H1 (cell line): ENCODE measurements around the gene TPD52L2. TPM values are rescaled to one million over a fixed set of nuclear protein-coding genes. Genes with fewer than 3 reads are reported as not detected.

Experiments
- CTCF ChIA-PET: fragments of 300-600 bp; sonication (Branson Sonifier 250); formaldehyde crosslinking; loops from one replicate; lab custom pipeline; 2021; ENCODE audit not compliant: partially characterized antibody; lab: Charles Lee
- POLR2A ChIA-PET: fragments of 300-600 bp; sonication (Branson Sonifier 250); formaldehyde crosslinking; loops from one replicate; lab custom pipeline; 2021; ENCODE audit warnings: inconsistent platforms; ENCODE audit not compliant: partially characterized antibody; lab: Charles Lee
- DNase-seq, 2 experiments: peaks; one replicate each; pipeline versions ENCODE4 v3.0.0 to v3.0.0-alpha.2; 2010 to 2022; ENCODE audit warnings: low spot score in 2 of 2, low read depth in 1 of 2, mixed read lengths in 1 of 2
- FAIRE-seq: peaks from 2 replicates; lab custom pipeline; 2011; peaks lifted over from hg19 to GRCh38; lab: Jason Lieb, UNC
- H2AFZ ChIP-seq: 2 replicates; pipeline ENCODE4 v1.8.1; 2012; ENCODE audit warnings: low read length, inconsistent platforms
- H2AK5ac ChIP-seq: 2 replicates; pipeline ENCODE4 v1.6.1; 2013; ENCODE audit warnings: low read depth, low read length
- H2BK120ac ChIP-seq: replicated peaks from 2 replicates; pipeline ENCODE3; 2013; ENCODE audit warnings: low read depth, low read length, inconsistent platforms
- H2BK12ac ChIP-seq: 2 replicates; pipeline ENCODE4 v1.6.1; 2013; ENCODE audit warnings: low read depth, low read length
- H2BK15ac ChIP-seq: 2 replicates; pipeline ENCODE4 v1.6.1; 2013; ENCODE audit warnings: low read length
- H2BK20ac ChIP-seq: 2 replicates; pipeline ENCODE4 v1.6.1; 2013; ENCODE audit warnings: low read length
- H2BK5ac ChIP-seq: 2 replicates; pipeline ENCODE4 v1.6.1; 2013; ENCODE audit warnings: low read depth, low read length
- H3K14ac ChIP-seq: 2 replicates; pipeline ENCODE4 v1.6.1; 2013; ENCODE audit warnings: inconsistent platforms; ENCODE audit not compliant: insufficient read length
- H3K18ac ChIP-seq: 2 replicates; pipeline ENCODE4 v1.6.1; 2013; ENCODE audit warnings: low read length; ENCODE audit errors: extremely low read depth
- H3K23ac ChIP-seq: 2 replicates; pipeline ENCODE4 v1.6.1; 2013; ENCODE audit warnings: inconsistent platforms; ENCODE audit not compliant: insufficient read length
- H3K23me2 ChIP-seq: 2 replicates; pipeline ENCODE4 v1.6.1; 2013; ENCODE audit warnings: low read depth, low read length
- H3K27ac ChIP-seq: 2 replicates; pipeline ENCODE4 v1.6.1; 2011; ENCODE audit warnings: low read depth, low read length, inconsistent platforms
- H3K27me3 ChIP-seq, 4 experiments: replicated peaks in 1 of 4; 1 replicate in 1 of 4; 2 replicates in 3 of 4; pipeline versions ENCODE4 v1.6.1 to v1.8.1; 2011 to 2013; ENCODE audit warnings: low read length in 3 of 4, mild to moderate bottlenecking in 3 of 4, inconsistent platforms in 2 of 4, mixed read lengths in 2 of 4, moderate library complexity in 1 of 4; ENCODE audit not compliant: control insufficient read depth in 3 of 4, insufficient read depth in 3 of 4; ENCODE audit errors: extremely low read depth in 1 of 4
- H3K36me3 ChIP-seq, 4 experiments: 2 replicates each; pipeline versions ENCODE4 v1.6.1 to v1.8.1; 2011 to 2013; ENCODE audit warnings: mild to moderate bottlenecking in 4 of 4, low read length in 3 of 4, moderate library complexity in 2 of 4, control low read depth in 1 of 4, inconsistent platforms in 1 of 4; ENCODE audit not compliant: insufficient read depth in 4 of 4, control insufficient read depth in 2 of 4
- H3K4ac ChIP-seq: replicated peaks from 2 replicates; pipeline ENCODE3; 2013; ENCODE audit warnings: low read length, low read depth, mixed read lengths, inconsistent platforms; ENCODE audit not compliant: insufficient read length
- H3K4me1 ChIP-seq, 4 experiments: replicated peaks in 1 of 4; 1 replicate in 1 of 4; 2 replicates in 3 of 4; pipeline versions ENCODE4 v1.6.1 to v1.8.1; 2011 to 2013; ENCODE audit warnings: low read length in 3 of 4, inconsistent platforms in 2 of 4, mixed read lengths in 1 of 4; ENCODE audit not compliant: insufficient read depth in 4 of 4, control insufficient read depth in 3 of 4
- H3K4me2 ChIP-seq, 2 experiments: 2 replicates each; pipeline versions ENCODE4 v1.6.1 to v1.8.1; 2011 to 2013; ENCODE audit warnings: low read depth in 2 of 2, low read length in 2 of 2, control low read depth in 1 of 2, inconsistent platforms in 1 of 2, mild to moderate bottlenecking in 1 of 2; ENCODE audit not compliant: insufficient read depth in 1 of 2
- H3K4me3 ChIP-seq, 4 experiments: fragments of 200-600, 300-600 bp in 1 of 4; sonication (generic), shearing (Covaris generic), sonication (Bioruptor Twin) in 1 of 4; 2 replicates each; pipeline versions ENCODE4 v1.5.1 to v1.8.1; 2011 to 2016; ENCODE audit warnings: low read length in 4 of 4, low read depth in 3 of 4, control low read depth in 2 of 4, inconsistent platforms in 2 of 4, mild to moderate bottlenecking in 2 of 4, mixed read lengths in 1 of 4, moderate library complexity in 1 of 4; ENCODE audit not compliant: insufficient read depth in 2 of 4; ENCODE audit errors: extremely low read depth in 1 of 4
- H3K56ac ChIP-seq: replicated peaks from 2 replicates; pipeline ENCODE3; 2013; ENCODE audit warnings: low read depth, mild to moderate bottlenecking, mixed read lengths, low read length, inconsistent platforms; ENCODE audit not compliant: insufficient read length
- H3K79me1 ChIP-seq: 2 replicates; pipeline ENCODE4 v1.6.1; 2013; ENCODE audit warnings: low read depth, low read length, control low read depth
- H3K79me2 ChIP-seq, 2 experiments: 2 replicates each; pipeline versions ENCODE4 v1.6.1 to v1.8.1; 2012 to 2013; ENCODE audit warnings: low read length in 2 of 2, mild to moderate bottlenecking in 2 of 2, inconsistent platforms in 1 of 2; ENCODE audit not compliant: insufficient read depth in 2 of 2, control insufficient read depth in 1 of 2
- H3K9ac ChIP-seq, 4 experiments: replicated peaks in 1 of 4; 1 replicate in 1 of 4; 2 replicates in 3 of 4; pipeline versions ENCODE4 v1.6.1 to v1.8.1; 2011 to 2013; ENCODE audit warnings: low read depth in 3 of 4, low read length in 3 of 4, control low read depth in 2 of 4, mild to moderate bottlenecking in 2 of 4, moderate library complexity in 2 of 4, inconsistent platforms in 1 of 4; ENCODE audit errors: extremely low read depth in 1 of 4
- H3K9me3 ChIP-seq, 2 experiments: 2 replicates each; pipeline versions ENCODE4 v1.6.1 to v1.8.1; 2012 to 2013; ENCODE audit warnings: mild to moderate bottlenecking in 2 of 2, moderate library complexity in 2 of 2, control low read depth in 1 of 2, inconsistent platforms in 1 of 2, low read depth in 1 of 2, low read length in 1 of 2, mixed read lengths in 1 of 2; ENCODE audit not compliant: insufficient read depth in 2 of 2
- H4K20me1 ChIP-seq, 2 experiments: replicated peaks in 1 of 2; 2 replicates each; pipeline versions ENCODE3 to v1.8.1; 2011 to 2013; ENCODE audit warnings: inconsistent platforms in 2 of 2, low read length in 2 of 2, mild to moderate bottlenecking in 1 of 2; ENCODE audit not compliant: insufficient read depth in 2 of 2, control insufficient read depth in 1 of 2
- H4K5ac ChIP-seq: 2 replicates; pipeline ENCODE4 v1.6.1; 2013; ENCODE audit warnings: low read length, low read depth, mixed read lengths, inconsistent platforms; ENCODE audit not compliant: insufficient read length
- H4K8ac ChIP-seq: 2 replicates; pipeline ENCODE4 v1.8.0; 2013; ENCODE audit warnings: mild to moderate bottlenecking, moderate library complexity, low read length, inconsistent platforms; ENCODE audit not compliant: insufficient read depth; ENCODE audit errors: extremely low read depth
- H4K91ac ChIP-seq: replicated peaks from 2 replicates; pipeline ENCODE3; 2013; ENCODE audit warnings: low read length, mixed read lengths, inconsistent platforms; ENCODE audit not compliant: insufficient read length
- EGR1 ChIP-seq: IDR thresholded peaks from 2 replicates; pipeline ENCODE4 v1.6.1; 2011; ENCODE audit warnings: low read depth, low read length, borderline replicate concordance
- GTF2F1 ChIP-seq: IDR thresholded peaks from 2 replicates; pipeline ENCODE4 v1.6.1; 2012; ENCODE audit warnings: low read depth, low read length, improper control_type of control experiment, borderline replicate concordance
- MAFK ChIP-seq: IDR thresholded peaks from 2 replicates; pipeline ENCODE4 v1.6.1; 2012; ENCODE audit warnings: low read depth, mild to moderate bottlenecking, improper control_type of control experiment, low read length
- NRF1 ChIP-seq: IDR thresholded peaks from 2 replicates; pipeline ENCODE4 v1.6.1; 2011; ENCODE audit warnings: mild to moderate bottlenecking, low read depth, low read length, improper control_type of control experiment
- PHF8 ChIP-seq: fragments of 200-600 bp; sonication (generic); conservative IDR thresholded peaks from 2 replicates; pipeline ENCODE4 v1.7.1; 2012; ENCODE audit warnings: low read depth, mild to moderate bottlenecking, inconsistent platforms, low read length, moderate library complexity
- RBBP5 ChIP-seq: IDR thresholded peaks from 2 replicates; pipeline ENCODE4 v1.7.1; 2012; ENCODE audit warnings: low read depth, mild to moderate bottlenecking, inconsistent platforms, low read length, moderate library complexity, borderline replicate concordance
- RNF2 ChIP-seq: fragments of 200-900, 300-1000 bp; sonication (generic); IDR thresholded peaks from 2 replicates; pipeline ENCODE4 v1.7.1; 2016; ENCODE audit warnings: borderline replicate concordance, low read depth, mild to moderate bottlenecking, antibody characterized with exemption, low read length; ENCODE audit not compliant: poor library complexity, severe bottlenecking; ENCODE audit errors: missing control alignments
- SUZ12 ChIP-seq: fragments of 200-600 bp; sonication (generic); IDR thresholded peaks from 2 replicates; pipeline ENCODE4 v1.6.1; 2012; ENCODE audit warnings: mild to moderate bottlenecking, inconsistent platforms, low read length, moderate library complexity, mixed read lengths
- WGBS, 2 experiments: shearing (Covaris generic) in 1 of 2; methylation state at CpG; one replicate each; pipeline versions ENCODE4 v1.1.6 to v1.1.7; 2013 to 2015; ENCODE audit warnings: low lambda C conversion rate in 2 of 2, mixed read lengths in 2 of 2, inconsistent platforms in 1 of 2, low coverage in 1 of 2, missing lambda C conversion rate in 1 of 2; ENCODE audit not compliant: insufficient replicate concordance in 2 of 2, insufficient coverage in 1 of 2, insufficient read length in 1 of 2; ENCODE audit errors: extremely low coverage in 1 of 2, missing lambda C conversion rate in 1 of 2; 5-methylcytosine and 5-hydroxymethylcytosine counted together
- polyA plus RNA-seq, 7 experiments: library from polyadenylated mRNA; depleted of rRNA in 3 of 7; stranded (reverse) in 5 of 7; unstranded in 2 of 7; fragments of >200 nt in 5 of 7; fragments of 200-250 nt in 2 of 7; gene quantifications; 1 replicate in 5 of 7; 2 replicates in 1 of 7; 4 replicates in 1 of 7; pipeline versions ENCODE4 v1.2.1 to v1.2.3, GENCODE V29; 2011 to 2013; ENCODE audit warnings: missing spikeins in 2 of 7, mixed read lengths in 2 of 7
- total RNA-seq: library from RNA; stranded (reverse); fragmentation: NEBNext Ultra II Directional; extraction: Animal tissue kit (Norgen Biotek cat#: 25700); gene quantifications from 2 replicates; pipeline ENCODE4 v1.2.1, GENCODE V29; 2021
- TF ChIP-seq, protein P1 (sequence below): IDR thresholded peaks from 2 replicates; pipeline ENCODE4 v1.6.1; 2012; ENCODE audit warnings: low read length, inconsistent platforms

The TPD52L2 gene
- total and polyA plus RNA-seq, 2 of the 8 experiments (the other 6 are each of a cell fraction or from before 2014, with no cell fraction given), result 77.1 to 80.2 TPM

- H2BK20ac ChIP-seq, result no peak overlapping the region
- POLR2A ChIA-PET, result interaction anchor here (0.6 to 3.5 kb wide), 4 partner anchors 8 to 255 kb away, joined by 3 to 19 read pairs (median 4); partner anchors contain the start of gene DNAJC5
- H3K9me3 ChIP-seq, result no peaks in the 10 kb centered on the region
- DNase-seq (no peak), FAIRE-seq (no peak)
- no peak overlapping the region for H2AFZ ChIP-seq
- no peak overlapping the region for H3K27ac ChIP-seq
- H3K56ac ChIP-seq, result no peak overlapping the region
- H3K79me1 ChIP-seq, result peaks cover 21% of the 10 kb centered on the region
- H3K4me2 ChIP-seq, result no peak overlapping the region
- H2BK120ac ChIP-seq, result no peak overlapping the region
- H2BK15ac ChIP-seq, result no peak overlapping the region
- peaks cover 8 to 35% (median 18%) of the 10 kb centered on the region in 4 experiments for H3K36me3 ChIP-seq
- no peak overlapping the region for H3K18ac ChIP-seq
- H3K9ac ChIP-seq, result no peak overlapping the region
- no peaks in the 10 kb centered on the region for H3K4me1 ChIP-seq
- H3K27me3 ChIP-seq, result no peaks in the 10 kb centered on the region
- peaks cover 0 to 2% of the 10 kb centered on the region in 2 experiments; a peak in 1 of 4 replicates for H3K79me2 ChIP-seq
- H3K4ac ChIP-seq, result no peak overlapping the region
- H3K4me3 ChIP-seq, result no peak overlapping the region
- no peak overlapping the region for H2BK12ac ChIP-seq
- H4K20me1 ChIP-seq, result peaks cover 11 to 29% of the 10 kb centered on the region in 2 experiments
- CTCF ChIA-PET, result interaction anchor here (0.6 to 4.7 kb wide), 5 partner anchors 9 to 330 kb away, joined by 3 to 18 read pairs (median 4); no protein-coding TSS in a partner anchor
- no peak overlapping the region for H2AK5ac ChIP-seq
- no peak overlapping the region for H4K5ac ChIP-seq
- no peaks in the 10 kb centered on the region for H3K23me2 ChIP-seq
- WGBS, 2 experiments, result 96% methylated on average over 21 of the region's 21 CpGs; no CpG with 5 or more reads in 1 of the 2 experiments
- H4K91ac ChIP-seq, result no peak overlapping the region
- H3K23ac ChIP-seq, result no peak overlapping the region
- H2BK5ac ChIP-seq, result no peak overlapping the region; the same call in 1 of the 2 replicates
- no peak overlapping the region for H3K14ac ChIP-seq
- no peak overlapping the region; the same call in 1 of the 2 replicates for H4K8ac ChIP-seq
- TF ChIP-seq PHF8 (no peak), GTF2F1 (no peak), RBBP5 (no peak), MAFK (no peak), EGR1 (no peak), RNF2 (no peak), NRF1 (no peak), SUZ12 (no peak)
- TF ChIP-seq, protein P1, sequence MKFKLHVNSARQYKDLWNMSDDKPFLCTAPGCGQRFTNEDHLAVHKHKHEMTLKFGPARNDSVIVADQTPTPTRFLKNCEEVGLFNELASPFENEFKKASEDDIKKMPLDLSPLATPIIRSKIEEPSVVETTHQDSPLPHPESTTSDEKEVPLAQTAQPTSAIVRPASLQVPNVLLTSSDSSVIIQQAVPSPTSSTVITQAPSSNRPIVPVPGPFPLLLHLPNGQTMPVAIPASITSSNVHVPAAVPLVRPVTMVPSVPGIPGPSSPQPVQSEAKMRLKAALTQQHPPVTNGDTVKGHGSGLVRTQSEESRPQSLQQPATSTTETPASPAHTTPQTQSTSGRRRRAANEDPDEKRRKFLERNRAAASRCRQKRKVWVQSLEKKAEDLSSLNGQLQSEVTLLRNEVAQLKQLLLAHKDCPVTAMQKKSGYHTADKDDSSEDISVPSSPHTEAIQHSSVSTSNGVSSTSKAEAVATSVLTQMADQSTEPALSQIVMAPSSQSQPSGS, result no peak
Measured at GRCh38 chr20:63884506-63885263, 19.6 kb downstream of the TPD52L2 start.
